A673 (cell line): ENCODE data around the gene ADGRL1. TPM values are rescaled to one million over a fixed set of nuclear protein-coding genes. Genes with fewer than 3 reads are reported as not detected.

Experiments used
- BruUV-seq: library from RNA; stranded (reverse); fragments of 400-500 nt; replicated peaks from 2 replicates; lab custom pipeline; 2021; lab: Mats Ljungman, UMichigan
- CTCF ChIA-PET: fragments of 300-600 bp; sonication (Branson Sonifier 250); formaldehyde crosslinking; loops from one replicate; lab custom pipeline; 2022; ENCODE audit warnings: antibody characterized with exemption; lab: Charles Lee
- POLR2A ChIA-PET: fragments of 300-600 bp; sonication (Branson Sonifier 250); formaldehyde crosslinking; loops from one replicate; lab custom pipeline; 2022; ENCODE audit warnings: antibody characterized with exemption; ENCODE audit not compliant: low non-redundant PET; lab: Charles Lee
- DNase-seq: peaks from one replicate; pipeline ENCODE4 v3.0.0-alpha.2; 2015; ENCODE audit warnings: low spot score
- H3K27ac ChIP-seq: fragments of 200-600 bp; sonication (generic); 2 replicates; pipeline ENCODE4 v1.5.1; 2016; ENCODE audit warnings: mixed run types, low read depth, mild to moderate bottlenecking, mixed read lengths, antibody characterized with exemption, low read length; ENCODE audit not compliant: poor library complexity, severe bottlenecking
- H3K27me3 ChIP-seq: fragments of 200-600 bp; sonication (generic); replicated peaks from 2 replicates; pipeline ENCODE4 v1.6.1; 2017; ENCODE audit warnings: mixed run types, low read depth, mild to moderate bottlenecking, mixed read lengths, antibody characterized with exemption, low read length; ENCODE audit not compliant: insufficient read depth, poor library complexity
- H3K36me3 ChIP-seq: fragments of 200-600 bp; sonication (generic); 2 replicates; pipeline ENCODE4 v1.6.1; 2016; ENCODE audit warnings: mixed run types, mild to moderate bottlenecking, mixed read lengths, antibody characterized with exemption, low read length; ENCODE audit not compliant: insufficient read depth, poor library complexity, severe bottlenecking
- H3K4me1 ChIP-seq: fragments of 200-600 bp; sonication (generic); 2 replicates; pipeline ENCODE4 v1.6.1; 2017; ENCODE audit warnings: mixed run types, mild to moderate bottlenecking, mixed read lengths, antibody characterized with exemption, low read length; ENCODE audit not compliant: insufficient read depth, poor library complexity, severe bottlenecking
- H3K4me3 ChIP-seq: fragments of 200-600 bp; sonication (generic); 2 replicates; pipeline ENCODE4 v1.5.1; 2016; ENCODE audit warnings: low read depth, mixed run types, mild to moderate bottlenecking, mixed read lengths, low read length; ENCODE audit not compliant: poor library complexity, severe bottlenecking
- H3K9me3 ChIP-seq: fragments of 200-600 bp; sonication (generic); 2 replicates; pipeline ENCODE4 v1.6.1; 2016; ENCODE audit warnings: mixed run types, low read depth, mild to moderate bottlenecking, mixed read lengths, antibody characterized with exemption, low read length; ENCODE audit not compliant: poor library complexity, severe bottlenecking
- EZH2 ChIP-seq: fragments of 200-600 bp; sonication (generic); IDR thresholded peaks from 2 replicates; pipeline ENCODE4 v1.6.1; 2017; ENCODE audit warnings: borderline replicate concordance, low read depth, mild to moderate bottlenecking, mixed read lengths, antibody characterized with exemption, low read length; ENCODE audit not compliant: poor library complexity, severe bottlenecking
- intact Hi-C: fragments of 100-400 bp; cut with micrococcal nuclease; formaldehyde crosslinking; loops from one replicate; pipeline ENCODE4 v1.10.0; 2022; ENCODE audit not compliant: unreplicated experiment
- total RNA-seq: library from RNA; stranded (reverse); gene quantifications from 2 replicates; pipeline ENCODE4 v1.2.3, GENCODE V29; 2021
- TF ChIP-seq, protein P1 (sequence below): fragments of 300-800, 200-600 bp; sonication (generic); conservative IDR thresholded peaks from 2 replicates; pipeline ENCODE4 v1.5.1; 2017; ENCODE audit warnings: low read depth, mild to moderate bottlenecking, antibody characterized with exemption, low read length, moderate library complexity, mixed read lengths

ADGRL1 gene
- total RNA-seq, 1 experiment from 2014 or later: 66.1 TPM

- POLR2A ChIA-PET: no interaction called here
- Histone ChIP-seq H3K9me3 (no peaks in the 10 kb centered on the region), H3K27ac (no peak overlapping the region), H3K4me1 (peaks cover 30% of the 10 kb centered on the region), H3K36me3 (peaks cover 19% of the 10 kb centered on the region), H3K4me3 (no peak overlapping the region), H3K27me3 (no peaks in the 10 kb centered on the region)
- no peak for DNase-seq
- CTCF ChIA-PET: no interaction called here
- TF ChIP-seq, protein P1, sequence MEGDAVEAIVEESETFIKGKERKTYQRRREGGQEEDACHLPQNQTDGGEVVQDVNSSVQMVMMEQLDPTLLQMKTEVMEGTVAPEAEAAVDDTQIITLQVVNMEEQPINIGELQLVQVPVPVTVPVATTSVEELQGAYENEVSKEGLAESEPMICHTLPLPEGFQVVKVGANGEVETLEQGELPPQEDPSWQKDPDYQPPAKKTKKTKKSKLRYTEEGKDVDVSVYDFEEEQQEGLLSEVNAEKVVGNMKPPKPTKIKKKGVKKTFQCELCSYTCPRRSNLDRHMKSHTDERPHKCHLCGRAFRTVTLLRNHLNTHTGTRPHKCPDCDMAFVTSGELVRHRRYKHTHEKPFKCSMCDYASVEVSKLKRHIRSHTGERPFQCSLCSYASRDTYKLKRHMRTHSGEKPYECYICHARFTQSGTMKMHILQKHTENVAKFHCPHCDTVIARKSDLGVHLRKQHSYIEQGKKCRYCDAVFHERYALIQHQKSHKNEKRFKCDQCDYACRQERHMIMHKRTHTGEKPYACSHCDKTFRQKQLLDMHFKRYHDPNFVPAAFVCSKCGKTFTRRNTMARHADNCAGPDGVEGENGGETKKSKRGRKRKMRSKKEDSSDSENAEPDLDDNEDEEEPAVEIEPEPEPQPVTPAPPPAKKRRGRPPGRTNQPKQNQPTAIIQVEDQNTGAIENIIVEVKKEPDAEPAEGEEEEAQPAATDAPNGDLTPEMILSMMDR: no peak
- TF ChIP-seq EZH2: no peak
- intact Hi-C loops: no loop called here
- no TSS peak for BruUV-seq
Measured at GRCh38 chr19:14164082-14164481, 41.9 kb downstream of the ADGRL1 start.

- DNase-seq: no peak
- Histone ChIP-seq H3K27ac (no peak overlapping the region), H3K27me3 (no peaks in the 10 kb centered on the region), H3K36me3 (peaks cover 28% of the 10 kb centered on the region), H3K9me3 (no peaks in the 10 kb centered on the region), H3K4me1 (peaks cover 30% of the 10 kb centered on the region), H3K4me3 (no peak overlapping the region)
- ChIA-PET POLR2A (no interaction called here), CTCF (interaction anchor here (1.0 kb wide), 1 partner anchor 185 kb away, joined by 3 read pairs; no protein-coding TSS in a partner anchor)
- BruUV-seq: TSS peak; percentile 36
- intact Hi-C loops: no loop called here
- TF ChIP-seq EZH2: no peak
- TF ChIP-seq, protein P1: no peak
Measured at GRCh38 chr19:14162871-14163297, 43.1 kb downstream of the ADGRL1 start.

- no peak for TF ChIP-seq EZH2
- TF ChIP-seq, protein P1: no peak
- Histone ChIP-seq H3K36me3 (peaks cover 40% of the 10 kb centered on the region), H3K9me3 (no peaks in the 10 kb centered on the region), H3K4me1 (peaks cover 26% of the 10 kb centered on the region), H3K27ac (no peak overlapping the region), H3K27me3 (no peaks in the 10 kb centered on the region), H3K4me3 (no peak overlapping the region)
- no TSS peak for BruUV-seq
- intact Hi-C loops: no loop called here
- CTCF ChIA-PET: no interaction called here
- POLR2A ChIA-PET: no interaction called here
- no peak for DNase-seq
Measured at GRCh38 chr19:14161305-14161704, 44.7 kb downstream of the ADGRL1 start.
